WTC11 (cell line): ENCODE measurements around the gene KRT24. TPM values are rescaled to one million over a fixed set of nuclear protein-coding genes. Genes with fewer than 3 reads are reported as not detected.
A peak's percentile ranks its signal among the peaks of the same experiment; 100 is the strongest.

Source experiments
- ATAC-seq: fragments of 200-7000 bp; cut with Tn5 transposase; 2 replicates; pipeline ENCODE4 v1.10.0; 2021; ENCODE audit warnings: mild to moderate bottlenecking, moderate library complexity
- Bru-seq: library from RNA; stranded (reverse); fragments of 400-500 nt; gene quantifications from one replicate; lab custom pipeline; 2021; lab: Mats Ljungman, UMichigan
- CTCF ChIA-PET: fragments of 300-600 bp; sonication (Branson Sonifier 250); formaldehyde crosslinking; loops from one replicate; lab custom pipeline; 2021; ENCODE audit warnings: antibody characterized with exemption; lab: Charles Lee
- POLR2A ChIA-PET: fragments of 350-600 bp; sonication (Branson Sonifier 250); formaldehyde crosslinking; loops from one replicate; lab custom pipeline; 2021; ENCODE audit warnings: antibody characterized with exemption; lab: Charles Lee
- DNase-seq: peaks from one replicate; pipeline ENCODE4 v3.0.0; 2021; ENCODE audit warnings: low spot score
- H3K27ac Mint-ChIP-seq: 2 replicates; pipeline ENCODE4 v1.8.0; 2021; ENCODE audit warnings: mixed read lengths
- H3K27me3 Mint-ChIP-seq: 2 replicates; pipeline ENCODE4 v1.8.0; 2021; ENCODE audit warnings: low read depth, mild to moderate bottlenecking, moderate library complexity, mixed read lengths
- H3K36me3 Mint-ChIP-seq: 2 replicates; pipeline ENCODE4 v1.8.0; 2021; ENCODE audit warnings: mixed read lengths
- H3K4me1 Mint-ChIP-seq: 2 replicates; pipeline ENCODE4 v1.8.0; 2022; ENCODE audit warnings: mixed read lengths
- H3K4me3 Mint-ChIP-seq: 2 replicates; pipeline ENCODE4 v1.8.0; 2021; ENCODE audit warnings: mild to moderate bottlenecking, moderate library complexity, mixed read lengths
- H3K9me3 Mint-ChIP-seq: 2 replicates; pipeline ENCODE4 v1.8.0; 2021; ENCODE audit warnings: mixed read lengths
- ATF1 ChIP-seq: sonication (generic); formaldehyde crosslinking; IDR thresholded peaks from 2 replicates; pipeline ENCODE4 v1.8.1; 2023; ENCODE audit warnings: mild to moderate bottlenecking, moderate library complexity, missing genetic modification reagents
- CBFB ChIP-seq: sonication (generic); formaldehyde crosslinking; IDR thresholded peaks from 2 replicates; pipeline ENCODE4 v1.8.1; 2022; ENCODE audit warnings: mild to moderate bottlenecking, low read depth, missing genetic modification reagents
- ESRRA ChIP-seq: sonication (generic); formaldehyde crosslinking; IDR thresholded peaks from 2 replicates; pipeline ENCODE4 v1.8.1; 2022; ENCODE audit warnings: mild to moderate bottlenecking, missing genetic modification reagents, borderline replicate concordance
- ETV6 ChIP-seq: sonication (generic); formaldehyde crosslinking; IDR thresholded peaks from 2 replicates; pipeline ENCODE4 v1.8.1; 2022; ENCODE audit warnings: mild to moderate bottlenecking, missing genetic modification reagents
- GABPB1 ChIP-seq: sonication (generic); formaldehyde crosslinking; IDR thresholded peaks from 2 replicates; pipeline ENCODE4 v1.8.1; 2023; ENCODE audit warnings: mild to moderate bottlenecking, missing genetic modification reagents
- IRF2 ChIP-seq: sonication (generic); formaldehyde crosslinking; IDR thresholded peaks from 2 replicates; pipeline ENCODE4 v1.8.0; 2022; ENCODE audit warnings: low read depth, missing genetic modification reagents, borderline replicate concordance
- JUN ChIP-seq: sonication (generic); formaldehyde crosslinking; IDR thresholded peaks from 2 replicates; pipeline ENCODE4 v1.8.0; 2023; ENCODE audit warnings: mild to moderate bottlenecking, missing genetic modification reagents
- MXD4 ChIP-seq: fragments of 250-450 bp; sonication (Bioruptor Pico); IDR thresholded peaks from 2 replicates; pipeline ENCODE4 v1.8.0; 2021; ENCODE audit warnings: mild to moderate bottlenecking, moderate library complexity, borderline replicate concordance
- NR2C2 ChIP-seq: sonication (generic); formaldehyde crosslinking; IDR thresholded peaks from 2 replicates; pipeline ENCODE4 v1.8.0; 2022; ENCODE audit warnings: mild to moderate bottlenecking, missing genetic modification reagents
- TEAD4 ChIP-seq: sonication (generic); formaldehyde crosslinking; IDR thresholded peaks from 2 replicates; pipeline ENCODE4 v1.8.0; 2022; ENCODE audit warnings: mild to moderate bottlenecking, missing genetic modification reagents
- TP53 ChIP-seq: sonication (generic); formaldehyde crosslinking; IDR thresholded peaks from 2 replicates; pipeline ENCODE4 v1.8.1; 2023; ENCODE audit warnings: mild to moderate bottlenecking, missing genetic modification reagents
- ZNF219 ChIP-seq: sonication (generic); formaldehyde crosslinking; IDR thresholded peaks from 2 replicates; pipeline ENCODE4 v1.8.0; 2023; ENCODE audit warnings: missing genetic modification reagents, mild to moderate bottlenecking, borderline replicate concordance
- ZNF317 ChIP-seq: sonication (generic); formaldehyde crosslinking; IDR thresholded peaks from 2 replicates; pipeline ENCODE4 v1.8.1; 2023; ENCODE audit warnings: low read depth, mild to moderate bottlenecking, moderate library complexity, missing genetic modification reagents, borderline replicate concordance
- ZNF396 ChIP-seq: fragments of 250-450 bp; sonication (Bioruptor Pico); IDR thresholded peaks from 2 replicates; pipeline ENCODE4 v1.8.0; 2021; ENCODE audit warnings: mild to moderate bottlenecking, moderate library complexity, borderline replicate concordance
- long read RNA-seq, 3 experiments: library from RNA in 1 of 3; library from capped mRNA in 1 of 3; library from polyadenylated mRNA in 1 of 3; unstranded in 2 of 3; stranded (forward) in 1 of 3; transcript quantifications; one replicate each; pipeline ENCODE4 v2.0.0, GENCODE V29; 2021
- total RNA-seq: library from RNA; stranded (reverse); gene quantifications from 3 replicates; pipeline ENCODE4 v1.2.3, GENCODE V29; 2021
- TF ChIP-seq, protein P1 (sequence below): sonication (generic); formaldehyde crosslinking; IDR thresholded peaks from 2 replicates; pipeline ENCODE4 v1.8.0; 2022; ENCODE audit warnings: missing genetic modification reagents
- TF ChIP-seq, protein P2 (sequence below): sonication (generic); formaldehyde crosslinking; IDR thresholded peaks from 2 replicates; pipeline ENCODE4 v1.8.1; 2023; ENCODE audit warnings: mild to moderate bottlenecking, missing genetic modification reagents, borderline replicate concordance
- TF ChIP-seq, protein P3 (sequence below): fragments of 250-450 bp; sonication (Bioruptor Pico); IDR thresholded peaks from 2 replicates; pipeline ENCODE4 v1.9.0; 2021; ENCODE audit warnings: mild to moderate bottlenecking, borderline replicate concordance

The KRT24 gene
- total RNA-seq: not detected in 3 replicates
- Bru-seq, nascent RNA: not detected
- long read RNA-seq, experiment 1: 0 reads
- long read RNA-seq, experiment 2: 0 reads
- long read RNA-seq, experiment 3: 0 reads

DNA sequence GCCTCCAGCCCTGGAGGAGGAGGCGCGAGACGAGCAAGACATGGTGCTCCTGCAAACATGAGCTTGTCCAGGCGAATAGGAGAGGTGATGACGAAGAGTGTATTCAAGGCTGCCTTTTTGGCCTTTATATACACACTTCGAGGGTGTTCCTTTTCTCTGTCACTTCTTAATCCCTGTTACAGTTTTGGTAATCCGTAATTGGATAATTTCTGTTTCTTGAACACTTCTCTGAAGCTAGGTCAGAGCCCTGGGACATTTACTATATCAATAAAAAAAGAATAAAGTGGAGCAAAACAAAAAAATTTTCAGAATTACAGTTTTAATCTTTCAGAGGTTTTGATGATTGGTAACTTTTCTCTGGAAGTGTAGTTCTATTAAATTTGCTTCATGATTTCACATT, at the start of gene KRT24:
KRT24 (minus strand) TSS at position 101 of the 400 bp plus-strand sequence; CDS start at position 42, 59 bp downstream.
- no peaks in the 10 kb centered on the region; the same call in 1 of the 2 replicates for H3K27me3 Mint-ChIP-seq
- no peak for TF ChIP-seq ESRRA (CRISPR knock-in tag)
- TF ChIP-seq NR2C2 (CRISPR knock-in tag): no peak
- TF ChIP-seq ETV6 (CRISPR knock-in tag): no peak
- TF ChIP-seq, protein P1, sequence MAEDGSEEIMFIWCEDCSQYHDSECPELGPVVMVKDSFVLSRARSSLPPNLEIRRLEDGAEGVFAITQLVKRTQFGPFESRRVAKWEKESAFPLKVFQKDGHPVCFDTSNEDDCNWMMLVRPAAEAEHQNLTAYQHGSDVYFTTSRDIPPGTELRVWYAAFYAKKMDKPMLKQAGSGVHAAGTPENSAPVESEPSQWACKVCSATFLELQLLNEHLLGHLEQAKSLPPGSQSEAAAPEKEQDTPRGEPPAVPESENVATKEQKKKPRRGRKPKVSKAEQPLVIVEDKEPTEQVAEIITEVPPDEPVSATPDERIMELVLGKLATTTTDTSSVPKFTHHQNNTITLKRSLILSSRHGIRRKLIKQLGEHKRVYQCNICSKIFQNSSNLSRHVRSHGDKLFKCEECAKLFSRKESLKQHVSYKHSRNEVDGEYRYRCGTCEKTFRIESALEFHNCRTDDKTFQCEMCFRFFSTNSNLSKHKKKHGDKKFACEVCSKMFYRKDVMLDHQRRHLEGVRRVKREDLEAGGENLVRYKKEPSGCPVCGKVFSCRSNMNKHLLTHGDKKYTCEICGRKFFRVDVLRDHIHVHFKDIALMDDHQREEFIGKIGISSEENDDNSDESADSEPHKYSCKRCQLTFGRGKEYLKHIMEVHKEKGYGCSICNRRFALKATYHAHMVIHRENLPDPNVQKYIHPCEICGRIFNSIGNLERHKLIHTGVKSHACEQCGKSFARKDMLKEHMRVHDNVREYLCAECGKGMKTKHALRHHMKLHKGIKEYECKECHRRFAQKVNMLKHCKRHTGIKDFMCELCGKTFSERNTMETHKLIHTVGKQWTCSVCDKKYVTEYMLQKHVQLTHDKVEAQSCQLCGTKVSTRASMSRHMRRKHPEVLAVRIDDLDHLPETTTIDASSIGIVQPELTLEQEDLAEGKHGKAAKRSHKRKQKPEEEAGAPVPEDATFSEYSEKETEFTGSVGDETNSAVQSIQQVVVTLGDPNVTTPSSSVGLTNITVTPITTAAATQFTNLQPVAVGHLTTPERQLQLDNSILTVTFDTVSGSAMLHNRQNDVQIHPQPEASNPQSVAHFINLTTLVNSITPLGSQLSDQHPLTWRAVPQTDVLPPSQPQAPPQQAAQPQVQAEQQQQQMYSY (CRISPR knock-in tag): no peak
- TF ChIP-seq JUN (CRISPR knock-in tag): no peak
- TF ChIP-seq, protein P2, sequence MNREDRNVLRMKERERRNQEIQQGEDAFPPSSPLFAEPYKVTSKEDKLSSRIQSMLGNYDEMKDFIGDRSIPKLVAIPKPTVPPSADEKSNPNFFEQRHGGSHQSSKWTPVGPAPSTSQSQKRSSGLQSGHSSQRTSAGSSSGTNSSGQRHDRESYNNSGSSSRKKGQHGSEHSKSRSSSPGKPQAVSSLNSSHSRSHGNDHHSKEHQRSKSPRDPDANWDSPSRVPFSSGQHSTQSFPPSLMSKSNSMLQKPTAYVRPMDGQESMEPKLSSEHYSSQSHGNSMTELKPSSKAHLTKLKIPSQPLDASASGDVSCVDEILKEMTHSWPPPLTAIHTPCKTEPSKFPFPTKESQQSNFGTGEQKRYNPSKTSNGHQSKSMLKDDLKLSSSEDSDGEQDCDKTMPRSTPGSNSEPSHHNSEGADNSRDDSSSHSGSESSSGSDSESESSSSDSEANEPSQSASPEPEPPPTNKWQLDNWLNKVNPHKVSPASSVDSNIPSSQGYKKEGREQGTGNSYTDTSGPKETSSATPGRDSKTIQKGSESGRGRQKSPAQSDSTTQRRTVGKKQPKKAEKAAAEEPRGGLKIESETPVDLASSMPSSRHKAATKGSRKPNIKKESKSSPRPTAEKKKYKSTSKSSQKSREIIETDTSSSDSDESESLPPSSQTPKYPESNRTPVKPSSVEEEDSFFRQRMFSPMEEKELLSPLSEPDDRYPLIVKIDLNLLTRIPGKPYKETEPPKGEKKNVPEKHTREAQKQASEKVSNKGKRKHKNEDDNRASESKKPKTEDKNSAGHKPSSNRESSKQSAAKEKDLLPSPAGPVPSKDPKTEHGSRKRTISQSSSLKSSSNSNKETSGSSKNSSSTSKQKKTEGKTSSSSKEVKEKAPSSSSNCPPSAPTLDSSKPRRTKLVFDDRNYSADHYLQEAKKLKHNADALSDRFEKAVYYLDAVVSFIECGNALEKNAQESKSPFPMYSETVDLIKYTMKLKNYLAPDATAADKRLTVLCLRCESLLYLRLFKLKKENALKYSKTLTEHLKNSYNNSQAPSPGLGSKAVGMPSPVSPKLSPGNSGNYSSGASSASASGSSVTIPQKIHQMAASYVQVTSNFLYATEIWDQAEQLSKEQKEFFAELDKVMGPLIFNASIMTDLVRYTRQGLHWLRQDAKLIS (CRISPR knock-in tag): no peak
- TF ChIP-seq TEAD4 (CRISPR knock-in tag): no peak
- TF ChIP-seq CBFB: no peak
- TF ChIP-seq, protein P3, sequence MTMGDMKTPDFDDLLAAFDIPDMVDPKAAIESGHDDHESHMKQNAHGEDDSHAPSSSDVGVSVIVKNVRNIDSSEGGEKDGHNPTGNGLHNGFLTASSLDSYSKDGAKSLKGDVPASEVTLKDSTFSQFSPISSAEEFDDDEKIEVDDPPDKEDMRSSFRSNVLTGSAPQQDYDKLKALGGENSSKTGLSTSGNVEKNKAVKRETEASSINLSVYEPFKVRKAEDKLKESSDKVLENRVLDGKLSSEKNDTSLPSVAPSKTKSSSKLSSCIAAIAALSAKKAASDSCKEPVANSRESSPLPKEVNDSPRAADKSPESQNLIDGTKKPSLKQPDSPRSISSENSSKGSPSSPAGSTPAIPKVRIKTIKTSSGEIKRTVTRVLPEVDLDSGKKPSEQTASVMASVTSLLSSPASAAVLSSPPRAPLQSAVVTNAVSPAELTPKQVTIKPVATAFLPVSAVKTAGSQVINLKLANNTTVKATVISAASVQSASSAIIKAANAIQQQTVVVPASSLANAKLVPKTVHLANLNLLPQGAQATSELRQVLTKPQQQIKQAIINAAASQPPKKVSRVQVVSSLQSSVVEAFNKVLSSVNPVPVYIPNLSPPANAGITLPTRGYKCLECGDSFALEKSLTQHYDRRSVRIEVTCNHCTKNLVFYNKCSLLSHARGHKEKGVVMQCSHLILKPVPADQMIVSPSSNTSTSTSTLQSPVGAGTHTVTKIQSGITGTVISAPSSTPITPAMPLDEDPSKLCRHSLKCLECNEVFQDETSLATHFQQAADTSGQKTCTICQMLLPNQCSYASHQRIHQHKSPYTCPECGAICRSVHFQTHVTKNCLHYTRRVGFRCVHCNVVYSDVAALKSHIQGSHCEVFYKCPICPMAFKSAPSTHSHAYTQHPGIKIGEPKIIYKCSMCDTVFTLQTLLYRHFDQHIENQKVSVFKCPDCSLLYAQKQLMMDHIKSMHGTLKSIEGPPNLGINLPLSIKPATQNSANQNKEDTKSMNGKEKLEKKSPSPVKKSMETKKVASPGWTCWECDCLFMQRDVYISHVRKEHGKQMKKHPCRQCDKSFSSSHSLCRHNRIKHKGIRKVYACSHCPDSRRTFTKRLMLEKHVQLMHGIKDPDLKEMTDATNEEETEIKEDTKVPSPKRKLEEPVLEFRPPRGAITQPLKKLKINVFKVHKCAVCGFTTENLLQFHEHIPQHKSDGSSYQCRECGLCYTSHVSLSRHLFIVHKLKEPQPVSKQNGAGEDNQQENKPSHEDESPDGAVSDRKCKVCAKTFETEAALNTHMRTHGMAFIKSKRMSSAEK (CRISPR knock-in tag): no peak
- no peak for TF ChIP-seq ZNF219 (CRISPR knock-in tag)
- TF ChIP-seq, all 79 proteins: peak for 0
- Mint-ChIP-seq H3K27ac (no peak within 1 kb of the TSS), H3K36me3 (no peaks in the 10 kb centered on the region), H3K4me1 (0 out of 2 replicates have a peak, but pooled peaks cover 3% of the 10 kb centered on the region), H3K4me3 (no peak within 1 kb of the TSS), H3K9me3 (no peaks in the 10 kb centered on the region)
- ChIA-PET CTCF (interaction anchor here (1.6 kb wide), 1 partner anchor 84 kb away, joined by 7 read pairs; no protein-coding TSS in a partner anchor), POLR2A (no interaction called here)
- DNase-seq (no peak), ATAC-seq (no peak)

DNA sequence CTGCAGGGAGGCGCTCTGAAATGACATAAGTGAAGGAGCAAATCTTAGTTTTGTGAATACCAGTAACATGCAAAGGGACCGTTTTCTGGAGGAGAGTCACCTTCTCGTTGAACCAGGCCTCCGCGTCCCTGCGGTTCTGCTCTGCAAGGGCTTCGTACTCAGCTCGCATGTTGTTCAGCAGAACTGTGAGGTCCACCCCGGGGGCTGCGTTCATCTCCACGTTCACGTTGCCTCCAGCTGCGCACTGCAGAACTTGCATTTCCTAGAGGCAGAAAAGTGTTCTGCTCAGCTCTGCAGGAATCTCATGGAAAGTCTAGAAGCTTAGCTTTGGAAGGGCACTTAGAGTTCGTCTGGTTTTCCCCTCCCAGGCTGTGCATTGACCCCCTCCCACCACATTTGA, 47.5 kb upstream of the KRT24 start:
- Mint-ChIP-seq H3K36me3 (no peaks in the 10 kb centered on the region), H3K27me3 (peaks cover 5% of the 10 kb centered on the region; the same call in 1 of the 2 replicates), H3K4me1 (0 out of 2 replicates have a peak, but pooled peaks cover 7% of the 10 kb centered on the region), H3K4me3 (no peak overlapping the region), H3K9me3 (peaks cover 4% of the 10 kb centered on the region), H3K27ac (peak overlapping the region; percentile 25; the same call in 1 of the 2 replicates)
- CTCF ChIA-PET: interaction anchor here (1.5 kb wide), 1 partner anchor 136 kb away, joined by 5 read pairs; no protein-coding TSS in a partner anchor
- no peak for DNase-seq
- no peak for ATAC-seq
- POLR2A ChIA-PET: no interaction called here
- TF ChIP-seq IRF2 (CRISPR knock-in tag) (no peak), ZNF396 (CRISPR knock-in tag) (no peak), CBFB (no peak), TP53 (CRISPR knock-in tag) (no peak), ZNF317 (CRISPR knock-in tag) (no peak), GABPB1 (CRISPR knock-in tag) (no peak), ATF1 (CRISPR knock-in tag) (no peak), MXD4 (no peak), NR2C2 (CRISPR knock-in tag) (no peak)
- TF ChIP-seq, protein P3 (CRISPR knock-in tag): no peak
